CD4-positive, alpha-beta T cell treated with Interleukin-4 for 1 hour (primary cell): ENCODE measurements around the gene CDCA5.

Experiments used
- DNase-seq, 2 donors: peaks; one replicate each; pipeline ENCODE4 v3.0.0-alpha.2; 2020 to 2022

CDCA5 gene

DNA sequence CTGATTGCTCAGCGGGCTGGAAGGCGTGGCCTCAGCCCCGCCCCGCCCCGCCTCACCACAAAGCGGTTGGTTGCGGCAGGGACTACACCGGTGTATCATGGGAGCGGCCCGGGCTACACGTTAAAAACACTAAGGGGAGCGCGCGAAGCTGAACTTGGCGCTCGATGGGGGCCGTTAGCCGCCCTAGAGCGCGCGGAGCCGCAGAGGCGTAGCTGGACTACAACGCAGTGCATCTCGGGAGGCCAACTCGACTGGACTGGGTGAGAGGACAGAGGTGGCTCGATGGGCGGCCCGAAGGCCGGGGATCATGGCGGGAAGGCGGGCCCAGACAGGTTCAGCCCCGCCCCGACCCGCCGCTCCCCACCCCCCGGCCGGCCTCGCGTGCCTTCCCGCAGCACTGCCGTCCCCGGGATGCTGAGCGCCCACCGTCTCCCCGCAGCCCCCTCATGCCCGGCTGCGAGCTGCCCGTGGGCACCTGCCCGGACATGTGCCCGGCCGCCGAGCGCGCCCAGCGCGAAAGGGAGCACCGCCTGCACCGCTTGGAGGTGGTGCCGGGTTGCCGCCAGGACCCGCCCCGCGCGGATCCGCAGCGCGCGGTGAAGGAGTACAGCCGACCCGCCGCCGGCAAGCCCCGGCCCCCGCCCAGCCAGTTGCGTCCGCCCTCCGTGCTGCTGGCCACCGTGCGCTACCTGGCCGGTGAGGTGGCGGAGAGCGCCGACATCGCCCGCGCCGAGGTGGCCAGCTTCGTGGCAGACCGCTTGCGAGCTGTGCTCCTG lies 42.8 kb downstream of the CDCA5 start, which contains the start of gene SAC3D1:
Gene SAC3D1, plus strand, starts transcription at position 364 of the 776 bp plus-strand sequence. Its CDS starts 83 bp downstream, at position 447.
- DNase-seq, result peak; percentile 90 to 91

DNA sequence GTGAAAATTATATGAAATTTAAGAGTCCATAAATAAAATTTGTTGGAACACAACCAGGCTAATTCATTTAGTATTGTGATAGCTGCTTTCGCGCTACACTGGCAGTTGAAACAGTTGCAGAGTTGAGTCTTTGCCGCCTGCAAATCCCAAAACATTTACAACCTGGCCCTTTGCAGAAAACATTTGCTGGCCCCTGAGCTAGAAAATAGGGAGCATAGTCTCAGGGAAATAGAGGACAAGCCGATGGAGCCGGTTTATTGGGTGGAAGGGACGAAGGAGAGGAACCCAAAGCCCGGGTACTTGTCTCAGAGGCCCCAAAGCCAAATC lies 43.4 kb downstream of the CDCA5 start:
- no peak for DNase-seq

GRCh38 chr11:65036931-65037330 lies 46.9 kb downstream of the CDCA5 start:
- no peak for DNase-seq

DNA sequence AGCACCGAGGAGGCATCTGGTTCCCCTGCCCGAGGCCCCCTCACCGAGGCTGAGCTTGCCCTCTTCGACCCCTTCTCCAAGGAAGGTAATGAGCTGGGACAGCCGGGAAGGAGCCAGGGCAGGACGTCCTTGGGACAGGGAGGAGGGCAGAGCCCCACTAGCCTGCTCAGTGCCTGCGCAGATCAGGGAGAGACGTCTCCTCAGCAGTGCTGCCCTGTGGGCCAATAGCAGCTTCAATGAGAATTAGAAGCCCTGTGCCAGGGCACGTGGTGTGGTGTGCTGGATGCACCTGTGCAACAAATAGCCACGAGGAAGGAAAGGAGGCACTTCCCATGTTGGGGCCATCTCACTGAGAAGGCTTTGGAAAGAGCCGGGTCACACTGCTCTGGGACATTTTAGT lies 48.3 kb downstream of the CDCA5 start:
- no peak for DNase-seq

DNA sequence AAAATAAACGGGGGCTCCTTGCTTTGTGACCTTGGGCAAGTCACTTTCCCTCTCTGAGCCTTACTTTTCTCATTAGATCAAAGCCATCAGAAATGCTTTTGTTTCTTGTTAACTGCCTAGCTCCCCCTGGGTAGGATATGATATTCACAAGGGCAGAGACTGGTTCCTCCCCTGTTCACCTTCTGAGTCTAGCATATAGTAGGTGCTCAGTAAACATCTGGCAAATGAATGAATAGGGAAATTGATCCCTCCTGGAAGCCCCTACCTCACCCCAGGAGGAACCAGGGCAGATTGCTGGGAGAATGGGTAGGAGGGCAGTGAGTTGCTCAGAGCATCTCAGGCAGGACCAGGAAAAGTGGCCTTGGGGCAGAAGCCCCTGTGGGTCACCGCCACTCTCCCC lies 49.4 kb downstream of the CDCA5 start:
- no peak for DNase-seq

DNA sequence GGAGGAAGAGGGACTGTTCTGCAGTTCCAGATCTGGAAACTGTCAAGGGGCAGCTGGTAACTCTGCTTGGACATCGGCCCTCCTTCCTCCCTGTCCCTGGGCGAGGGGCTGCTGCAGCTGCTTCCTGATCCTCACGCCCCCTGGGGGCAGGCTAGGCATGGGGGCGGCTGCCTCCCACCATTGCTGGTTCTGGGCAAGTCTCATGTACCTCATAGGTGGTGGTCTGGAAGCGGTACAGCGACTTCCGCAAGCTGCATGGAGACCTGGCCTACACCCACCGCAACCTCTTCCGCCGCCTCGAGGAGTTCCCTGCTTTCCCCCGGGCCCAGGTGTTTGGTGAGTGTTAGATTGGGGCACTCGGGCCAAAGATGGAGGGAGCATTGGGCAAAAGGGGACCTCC lies 51.6 kb downstream of the CDCA5 start:
- no peak for DNase-seq
